NCI-H1417 treated with DMSO at 0.1 percent for 48 hours (cell line): ENCODE data around the gene TRIM33.

Experiments
- DNase-seq: peaks from one replicate; lab custom pipeline; 2025; lab: John Stamatoyannopoulos, UW

The TRIM33 gene

GRCh38 chr1:114511032-114511785 is at the start of gene TRIM33:
TSS of gene TRIM33 (minus strand) at chr1:114511203. CDS start at chr1:114511076, 127 bp downstream.
- DNase-seq = peak; percentile 54

DNA sequence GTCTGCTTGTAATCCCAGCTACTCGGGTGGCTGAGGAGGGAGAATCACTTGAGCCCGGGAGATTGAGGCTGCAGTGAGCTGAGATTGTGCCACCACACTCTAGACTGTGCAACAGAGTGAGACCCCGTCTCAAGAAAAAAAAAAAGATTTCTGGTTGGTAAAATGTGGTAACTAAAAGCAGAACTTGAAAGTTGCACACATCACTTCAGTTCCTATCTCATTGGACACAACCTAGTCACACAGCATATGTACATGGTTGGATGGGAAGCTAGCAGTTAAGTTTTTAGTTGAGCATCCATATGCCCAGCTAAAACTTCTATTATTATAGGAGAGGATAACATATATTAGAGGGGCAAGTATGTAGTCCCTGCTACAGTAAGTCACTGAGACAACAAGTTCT is 48.4 kb upstream of the TRIM33 start:
- DNase-seq = no peak

DNA sequence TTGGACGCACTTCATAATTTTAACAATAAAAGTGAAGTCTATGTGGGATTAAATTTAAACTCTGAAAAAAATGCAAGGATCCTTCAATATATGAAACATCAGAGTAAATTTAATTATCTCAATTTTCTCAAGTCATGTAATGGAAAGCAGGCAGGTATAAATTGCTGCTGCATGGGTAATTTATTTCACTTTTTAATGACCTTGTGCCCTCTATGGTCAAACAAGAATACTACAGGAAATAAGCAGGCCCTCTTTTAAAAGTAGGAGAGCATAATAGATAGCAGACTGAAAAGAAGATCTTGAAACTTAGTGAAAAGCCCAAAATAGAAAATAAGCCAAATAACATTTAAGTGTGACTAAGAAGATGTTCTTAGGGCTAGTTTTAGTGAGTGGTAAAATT is 47.5 kb upstream of the TRIM33 start:
- DNase-seq = peak; percentile 14

DNA sequence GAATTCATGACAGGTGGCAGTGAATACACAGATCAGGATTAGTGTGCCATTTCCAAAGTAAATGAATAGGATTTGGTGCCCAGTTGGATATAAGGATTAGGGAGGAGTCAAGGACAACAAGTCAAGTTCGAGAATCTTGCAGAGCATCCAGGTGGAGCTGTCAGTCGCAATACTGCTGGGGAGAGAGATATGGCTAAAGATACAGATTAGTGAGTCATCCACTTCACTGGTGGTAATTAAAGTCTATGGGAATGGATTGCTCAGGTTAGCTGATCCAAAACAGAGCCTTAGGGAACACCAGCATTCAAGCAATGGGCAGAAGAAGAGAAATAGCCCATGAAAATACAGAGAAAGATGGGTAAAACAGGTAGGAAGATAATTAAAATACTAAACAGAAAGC is 43.6 kb upstream of the TRIM33 start:
- no peak for DNase-seq

DNA sequence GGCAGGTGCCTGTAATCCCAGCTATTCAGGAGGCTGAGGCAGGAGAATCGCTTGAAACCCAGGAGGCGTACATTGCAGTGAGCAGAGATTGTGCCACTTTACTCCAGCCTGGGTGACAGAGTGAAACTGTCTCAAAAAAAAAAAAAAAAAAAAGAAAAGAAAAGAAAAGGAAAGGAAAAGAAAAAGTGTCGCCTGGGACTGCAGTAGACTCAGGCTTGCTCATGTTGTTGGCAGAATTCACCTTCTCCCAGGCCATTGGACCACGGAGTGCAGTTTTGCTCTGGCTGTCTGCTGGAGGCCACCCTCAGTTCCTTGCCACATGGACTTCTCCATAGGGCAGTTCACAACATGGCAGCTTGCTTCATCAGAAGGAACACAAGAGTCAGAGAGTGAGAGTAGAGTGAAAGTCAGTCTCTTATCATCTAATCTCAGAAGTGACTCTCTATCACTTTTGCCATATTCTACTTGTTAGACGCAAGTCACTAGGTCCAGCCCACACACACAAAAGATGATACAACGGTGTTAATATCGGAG is 41.2 kb upstream of the TRIM33 start:
- DNase-seq = no peak

GRCh38 chr1:114551400-114551799 is 40.4 kb upstream of the TRIM33 start:
- DNase-seq = no peak

DNA sequence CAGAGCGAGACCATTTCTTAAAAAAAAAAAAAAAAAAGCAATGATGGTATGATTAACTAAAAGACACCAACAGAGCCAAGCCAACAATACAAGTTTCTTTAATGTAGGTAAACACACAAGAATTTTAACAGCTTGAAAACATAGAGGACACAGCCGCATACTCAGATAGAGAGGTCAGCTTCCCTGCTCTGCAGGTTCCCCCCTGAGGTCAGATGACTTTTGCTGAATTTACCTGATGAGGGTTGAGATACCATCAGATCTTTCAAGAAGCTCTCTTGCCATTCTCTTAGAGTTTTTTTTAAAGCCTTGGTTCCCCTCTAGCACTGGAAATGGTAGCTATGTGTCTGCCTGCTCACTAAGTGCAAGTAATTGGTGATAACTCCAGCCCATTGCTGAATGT is 39.3 kb upstream of the TRIM33 start:
- DNase-seq = no peak

DNA sequence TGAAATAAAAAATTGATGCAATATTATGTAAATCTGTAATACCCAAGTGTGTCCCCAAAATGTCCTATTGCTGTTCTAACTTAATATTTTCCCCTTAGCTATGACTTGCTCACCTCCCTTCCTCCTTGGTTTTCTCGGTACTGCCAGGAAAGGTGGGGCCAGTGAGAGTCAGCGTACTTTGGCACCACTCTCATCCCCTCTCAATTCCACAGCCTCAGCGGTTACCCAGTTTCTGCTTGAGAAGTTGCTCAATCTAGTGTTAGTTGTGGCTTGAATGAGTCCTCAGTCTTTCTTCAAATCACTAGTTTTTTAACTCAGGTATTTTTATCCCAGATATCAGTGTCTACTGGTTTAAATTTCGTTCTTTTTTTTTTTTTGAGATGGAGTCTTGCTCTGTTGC is 38.1 kb upstream of the TRIM33 start:
- DNase-seq = no peak

DNA sequence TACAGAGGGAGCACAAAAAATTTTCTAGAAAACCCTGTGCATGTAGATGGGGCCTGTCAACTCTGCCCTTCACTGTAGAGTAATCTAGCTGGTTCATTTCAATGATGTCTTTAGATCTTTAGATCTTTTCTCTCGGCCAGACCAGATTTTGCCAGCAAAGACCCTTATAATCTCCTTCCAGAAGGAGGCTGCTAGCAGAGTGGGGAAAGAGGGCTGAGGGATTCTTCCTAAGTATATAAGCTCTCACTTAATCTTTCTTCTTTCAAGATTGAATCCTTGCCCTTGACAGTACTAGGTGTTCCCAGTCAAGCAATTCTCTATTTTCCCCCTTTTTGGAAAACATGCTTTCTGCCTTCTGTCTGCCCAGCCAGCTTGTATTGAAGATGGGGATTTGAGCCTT is 36.1 kb upstream of the TRIM33 start:
- DNase-seq = no peak

- DNase-seq = no peak
These were observed 34.8 kb upstream of the TRIM33 start for GRCh38 chr1:114545796-114546195.

GRCh38 chr1:114545315-114545714 is 34.3 kb upstream of the TRIM33 start:
- DNase-seq = no peak

GRCh38 chr1:114540821-114541220 is 29.8 kb upstream of the TRIM33 start:
- no peak for DNase-seq

- no peak for DNase-seq
These were observed 29.3 kb upstream of the TRIM33 start for GRCh38 chr1:114540272-114540671.

- no peak for DNase-seq
These were observed 25.0 kb upstream of the TRIM33 start for GRCh38 chr1:114536043-114536442.

DNA sequence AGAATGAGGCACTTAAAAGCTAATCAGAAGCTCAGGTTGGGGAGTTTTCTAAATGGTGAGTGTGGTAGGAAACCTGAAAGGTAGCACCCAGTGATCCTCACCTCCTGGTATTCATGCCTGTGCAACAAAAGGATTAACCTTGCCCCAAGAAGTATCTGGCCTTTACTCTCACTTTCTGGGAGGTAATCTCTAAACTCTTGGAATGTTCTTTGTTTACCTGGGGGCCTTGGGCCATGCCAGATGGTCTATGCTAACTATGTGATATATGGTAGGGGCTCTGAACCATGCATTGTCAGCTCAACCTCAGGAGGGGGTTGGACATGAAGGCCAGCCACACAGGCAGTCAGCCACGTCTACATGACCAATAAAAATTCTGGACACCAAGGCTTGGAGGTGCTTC is 24.4 kb upstream of the TRIM33 start:
- no peak for DNase-seq

DNA sequence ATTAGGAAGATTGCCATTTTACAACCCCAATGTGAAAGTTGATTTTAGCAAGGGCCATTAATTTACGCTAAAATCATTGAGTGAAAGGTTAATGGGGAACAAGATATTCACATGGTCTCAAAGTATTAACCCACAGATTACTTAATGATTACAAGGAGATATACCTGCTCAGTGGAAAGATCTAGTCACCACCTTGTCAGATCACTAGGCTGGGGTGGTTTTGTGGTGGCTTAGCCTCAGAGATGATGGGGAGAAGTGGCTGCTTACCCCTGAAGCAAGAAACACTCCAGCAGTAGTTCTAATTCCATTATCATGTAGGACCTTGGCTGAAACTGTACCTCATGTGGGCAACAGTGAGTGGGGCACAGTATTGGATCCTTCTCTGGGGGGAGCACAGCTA is 20.1 kb upstream of the TRIM33 start:
- no peak for DNase-seq

- DNase-seq = no peak
These were observed 19.2 kb upstream of the TRIM33 start for GRCh38 chr1:114530224-114530623.

DNA sequence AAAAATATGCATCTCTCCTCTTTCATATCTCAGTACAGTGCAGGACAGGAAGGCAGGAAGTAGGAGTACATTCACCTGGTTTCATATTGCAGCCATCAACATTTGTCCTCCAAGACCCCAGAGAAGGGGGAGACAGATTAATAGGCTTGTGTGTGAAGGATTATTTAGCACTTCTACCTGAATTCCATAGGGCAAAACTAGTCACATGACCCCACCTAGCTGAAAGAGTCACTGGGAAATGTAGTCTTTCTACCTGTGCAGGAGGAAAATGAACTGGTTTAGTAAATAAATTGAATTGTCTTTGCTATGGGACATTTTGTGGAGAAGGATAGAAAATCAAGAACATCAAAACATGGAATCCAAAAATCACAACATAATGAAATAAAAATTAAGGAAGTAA is 13.9 kb upstream of the TRIM33 start:
- no peak for DNase-seq

- no peak for DNase-seq
These were observed 11.2 kb upstream of the TRIM33 start for GRCh38 chr1:114522264-114522575.

DNA sequence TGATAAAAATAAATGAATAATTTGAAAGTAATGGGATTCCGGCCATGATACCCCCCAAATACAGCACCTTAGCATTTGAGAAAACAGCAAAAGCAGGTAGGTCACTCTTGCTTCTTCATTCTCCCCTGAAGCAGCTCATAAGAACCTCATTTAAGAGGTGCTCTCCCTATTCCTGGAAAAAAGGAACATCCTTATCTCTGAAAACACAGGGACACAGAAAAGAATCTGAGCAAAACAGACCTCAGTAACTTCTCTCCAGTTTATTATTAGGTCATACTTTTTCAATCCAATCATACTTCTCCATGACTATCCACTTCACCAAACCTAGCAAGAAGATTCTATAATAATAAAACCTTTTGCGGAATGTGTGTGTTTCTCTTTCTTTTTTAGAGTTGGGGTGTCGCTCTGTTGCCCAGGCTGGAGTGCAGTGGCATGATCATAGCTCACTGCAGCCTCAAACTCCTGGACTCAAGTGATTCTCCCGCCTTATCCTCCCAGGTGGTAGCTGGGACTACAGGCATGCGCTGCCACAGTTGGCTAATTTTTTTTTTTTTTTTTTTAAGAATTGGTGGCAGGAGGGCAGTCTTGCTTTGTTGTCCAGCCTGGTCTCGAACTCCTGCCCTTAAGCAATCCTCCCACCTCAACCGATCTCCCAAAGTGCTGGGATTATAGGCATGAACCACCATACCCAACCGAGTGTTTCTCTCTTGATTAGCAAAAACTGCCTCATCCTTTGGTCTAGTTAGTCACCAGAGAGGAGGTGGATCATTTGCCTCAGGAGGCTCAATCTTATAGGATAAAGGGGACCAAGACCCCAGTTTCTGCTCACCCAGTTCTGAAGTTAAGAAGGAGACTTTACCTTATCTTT is 10.6 kb upstream of the TRIM33 start:
- no peak for DNase-seq

- no peak for DNase-seq
These were observed 6.3 kb upstream of the TRIM33 start for GRCh38 chr1:114517348-114517747.

DNA sequence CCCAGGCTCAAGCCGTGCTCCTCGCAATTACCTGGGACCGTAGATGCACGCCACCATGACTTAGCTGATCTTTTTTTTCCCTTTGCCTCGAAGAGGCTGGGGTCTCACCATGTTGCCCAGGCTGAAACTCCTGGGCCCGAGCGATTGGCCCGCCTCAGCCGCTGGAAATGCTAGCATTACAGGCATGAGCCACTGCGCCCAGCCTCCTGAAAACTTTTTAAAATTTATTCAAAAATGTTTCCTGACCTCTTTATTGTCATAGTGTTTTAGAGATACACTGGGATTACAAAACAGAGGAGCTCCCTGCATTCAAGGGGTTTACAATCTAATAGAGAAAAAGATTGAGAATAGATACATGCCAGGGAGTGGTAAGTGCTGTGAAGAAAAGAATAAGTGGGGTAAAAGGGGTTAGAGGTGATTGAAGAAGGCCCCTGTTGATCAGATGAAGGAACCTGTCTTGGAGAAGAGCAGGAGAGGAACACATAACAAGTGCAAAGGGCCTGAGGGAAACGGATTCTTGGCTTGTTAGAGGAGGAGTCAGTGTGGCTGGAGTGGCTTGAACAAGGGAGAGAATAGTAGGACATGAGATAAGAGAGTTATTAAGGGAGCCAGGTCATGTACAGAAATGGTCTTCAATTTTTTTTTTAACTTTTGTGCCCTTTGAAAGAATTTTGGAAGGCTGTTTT is 1.7 kb upstream of the TRIM33 start:
- no peak for DNase-seq
